SU-DHL-6 (cell line): ENCODE results near the gene SFT2D2.

Source experiments
- H2AFZ ChIP-seq: fragments of 200-600 bp; sonication (generic); 2 replicates; pipeline ENCODE4 v1.6.1; 2014; ENCODE audit warnings: low read depth, mild to moderate bottlenecking, moderate library complexity, mixed read lengths, antibody characterized with exemption, low read length; ENCODE audit not compliant: severe bottlenecking
- H3F3A ChIP-seq: fragments of 200-600 bp; shearing (Covaris generic); 2 replicates; pipeline ENCODE4 v1.6.0; 2016; ENCODE audit warnings: antibody characterized with exemption, mild to moderate bottlenecking; ENCODE audit not compliant: insufficient read depth
- H3K27ac ChIP-seq: fragments of 200-600 bp; sonication (generic); 2 replicates; pipeline ENCODE4 v1.5.1; 2016; ENCODE audit warnings: low read depth, mild to moderate bottlenecking, low read length, moderate library complexity, mixed read lengths
- H3K27me3 ChIP-seq: fragments of 200-600 bp; sonication (generic), shearing (Covaris generic); 2 replicates; pipeline ENCODE4 v1.6.0; 2014; ENCODE audit warnings: mild to moderate bottlenecking, low read length
- H3K36me3 ChIP-seq: fragments of 200-600 bp; sonication (generic); 2 replicates; pipeline ENCODE4 v1.6.1; 2014; ENCODE audit warnings: mild to moderate bottlenecking, low read length, mixed read lengths
- H3K4me2 ChIP-seq: fragments of 300-600, 200-600 bp; shearing (Covaris generic), sonication (generic); 2 replicates; pipeline ENCODE4 v1.6.0; 2014; ENCODE audit warnings: low read length, low read depth, mild to moderate bottlenecking; ENCODE audit not compliant: poor library complexity, severe bottlenecking
- H3K4me3 ChIP-seq: fragments of 200-600 bp; sonication (generic); 2 replicates; pipeline ENCODE4 v1.5.1; 2014; ENCODE audit warnings: antibody characterized with exemption, low read length, mild to moderate bottlenecking, mixed read lengths; ENCODE audit not compliant: insufficient read depth, poor library complexity, severe bottlenecking
- H3K79me2 ChIP-seq: fragments of 200-600 bp; sonication (generic); 2 replicates; pipeline ENCODE4 v1.6.1; 2014; ENCODE audit warnings: mild to moderate bottlenecking, low read length, moderate library complexity; ENCODE audit not compliant: insufficient read depth
- H3K9ac ChIP-seq: fragments of 200-600 bp; sonication (generic); 2 replicates; pipeline ENCODE4 v1.7.0; 2014; ENCODE audit warnings: mild to moderate bottlenecking, low read length
- H3K9me2 ChIP-seq: fragments of 200-600 bp; sonication (generic); replicated peaks from 2 replicates; pipeline ENCODE4 v1.6.1; 2014; ENCODE audit warnings: low read length; ENCODE audit not compliant: insufficient read depth
- H3K9me3 ChIP-seq: fragments of 200-600 bp; sonication (generic); 2 replicates; pipeline ENCODE4 v1.6.1; 2014; ENCODE audit warnings: low read length, mixed read lengths; ENCODE audit not compliant: insufficient read depth
- H4K20me1 ChIP-seq: fragments of 200-600 bp; sonication (generic); 2 replicates; pipeline ENCODE4 v1.6.1; 2014; ENCODE audit warnings: low read depth, mild to moderate bottlenecking, antibody characterized with exemption, low read length, moderate library complexity, mixed read lengths
- CTCF ChIP-seq: fragments of 200-600 bp; sonication (generic); IDR thresholded peaks from one replicate; pipeline ENCODE4 v1.5.1; 2017; ENCODE audit warnings: antibody characterized with exemption, mild to moderate bottlenecking, low read length, moderate library complexity; ENCODE audit not compliant: insufficient read depth, poor library complexity, severe bottlenecking
- EZH2phosphoT487 ChIP-seq: fragments of 200-600 bp; sonication (generic), shearing (Covaris generic); conservative IDR thresholded peaks from 2 replicates; pipeline ENCODE4 v1.6.1; 2018; ENCODE audit warnings: mild to moderate bottlenecking, antibody characterized with exemption, low read length, moderate library complexity, mixed read lengths

Gene SFT2D2

GRCh38 chr1:168288311-168289052 lies 62.7 kb downstream of the SFT2D2 start:
- H3K9ac ChIP-seq = no peak overlapping the region
- H3K79me2 ChIP-seq = no peaks in the 10 kb centered on the region
- H3K9me2 ChIP-seq = no peaks in the 10 kb centered on the region
- H2AFZ ChIP-seq = no peak overlapping the region
- TF ChIP-seq EZH2phosphoT487 = no peak
- TF ChIP-seq CTCF = no peak
- no peaks in the 10 kb centered on the region for H3K27me3 ChIP-seq
- H3K36me3 ChIP-seq = no peaks in the 10 kb centered on the region
- no peaks in the 10 kb centered on the region for H4K20me1 ChIP-seq
- H3K9me3 ChIP-seq = no peaks in the 10 kb centered on the region
- no peak overlapping the region for H3K4me3 ChIP-seq
- no peak overlapping the region for H3K27ac ChIP-seq
- no peaks in the 10 kb centered on the region for H3F3A ChIP-seq
- H3K4me2 ChIP-seq = no peak overlapping the region

- no peaks in the 10 kb centered on the region for H3K79me2 ChIP-seq
- no peaks in the 10 kb centered on the region for H3K36me3 ChIP-seq
- H4K20me1 ChIP-seq = no peaks in the 10 kb centered on the region
- no peaks in the 10 kb centered on the region for H3K9me2 ChIP-seq
- no peaks in the 10 kb centered on the region for H3K27me3 ChIP-seq
- H3K27ac ChIP-seq = no peak overlapping the region
- H3K4me2 ChIP-seq = no peak overlapping the region
- H3K9ac ChIP-seq = no peak overlapping the region
- H3F3A ChIP-seq = no peaks in the 10 kb centered on the region
- H3K9me3 ChIP-seq = no peaks in the 10 kb centered on the region
- TF ChIP-seq EZH2phosphoT487 (no peak), CTCF (no peak)
- H3K4me3 ChIP-seq = no peak overlapping the region
- H2AFZ ChIP-seq = no peak overlapping the region
Observed at GRCh38 chr1:168291222-168291837, 65.5 kb downstream of the SFT2D2 start.

GRCh38 chr1:168293356-168293755 lies 67.6 kb downstream of the SFT2D2 start:
- no peaks in the 10 kb centered on the region for H3K79me2 ChIP-seq
- H3K4me3 ChIP-seq = no peak overlapping the region
- H3K4me2 ChIP-seq = no peak overlapping the region
- H2AFZ ChIP-seq = no peak overlapping the region
- no peak overlapping the region for H3K27ac ChIP-seq
- no peaks in the 10 kb centered on the region for H3K27me3 ChIP-seq
- TF ChIP-seq CTCF (no peak), EZH2phosphoT487 (no peak)
- H4K20me1 ChIP-seq = no peaks in the 10 kb centered on the region
- H3K9me3 ChIP-seq = no peaks in the 10 kb centered on the region
- H3K9ac ChIP-seq = no peak overlapping the region
- no peaks in the 10 kb centered on the region for H3K36me3 ChIP-seq
- no peaks in the 10 kb centered on the region for H3K9me2 ChIP-seq
- no peaks in the 10 kb centered on the region for H3F3A ChIP-seq
